GM15510 (cell line): Measurements from ENCODE around the gene GIMAP7.

Experiments used
- POLR2A ChIP-seq: IDR thresholded peaks from 3 replicates; pipeline ENCODE4 v1.6.1; 2011; ENCODE audit warnings: borderline replicate concordance; ENCODE audit not compliant: insufficient read length; ENCODE audit errors: extremely low read depth

GIMAP7 gene

GRCh38 chr7:150507947-150508602 is 6.6 kb upstream of the GIMAP7 start:
- no peak for TF ChIP-seq POLR2A

GRCh38 chr7:150511048-150511447 is 3.6 kb upstream of the GIMAP7 start:
- TF ChIP-seq POLR2A: no peak

- no peak for TF ChIP-seq POLR2A
These were observed 914 bp upstream of the GIMAP7 start for GRCh38 chr7:150513758-150514157.

- TF ChIP-seq POLR2A: no peak
These were observed 826 bp downstream of the GIMAP7 start for GRCh38 chr7:150515248-150516147.

GRCh38 chr7:150516956-150517745 is 2.5 kb downstream of the GIMAP7 start:
- TF ChIP-seq POLR2A: no peak

GRCh38 chr7:150519310-150519709 is 4.6 kb downstream of the GIMAP7 start:
- TF ChIP-seq POLR2A: no peak

- no peak for TF ChIP-seq POLR2A
These were observed 5.5 kb downstream of the GIMAP7 start for GRCh38 chr7:150520145-150520544.

GRCh38 chr7:150524018-150524417 is 9.3 kb downstream of the GIMAP7 start:
- TF ChIP-seq POLR2A: no peak

GRCh38 chr7:150531704-150532103 is 17.0 kb downstream of the GIMAP7 start:
- no peak for TF ChIP-seq POLR2A

GRCh38 chr7:150538259-150538658 is 23.6 kb downstream of the GIMAP7 start:
- no peak for TF ChIP-seq POLR2A

- no peak for TF ChIP-seq POLR2A
These were observed 38.5 kb downstream of the GIMAP7 start for GRCh38 chr7:150553163-150553562.

- TF ChIP-seq POLR2A: no peak
These were observed 42.0 kb downstream of the GIMAP7 start for GRCh38 chr7:150556521-150557138.

- no peak for TF ChIP-seq POLR2A
These were observed 45.8 kb downstream of the GIMAP7 start for GRCh38 chr7:150560486-150560885.

- no peak for TF ChIP-seq POLR2A
These were observed 48.2 kb downstream of the GIMAP7 start for GRCh38 chr7:150562919-150563318.

GRCh38 chr7:150564006-150564405 is 49.3 kb downstream of the GIMAP7 start:
- no peak for TF ChIP-seq POLR2A
